GM19452 (cell line): ENCODE results near the gene TERB1.

Source experiments
- ATAC-seq: cut with Tn5 transposase; IDR thresholded peaks from one replicate; pipeline ENCODE4 v1.9.1; 2021; ENCODE audit not compliant: unreplicated experiment

Gene TERB1

GRCh38 chr16:66746682-66747081 is 54.7 kb downstream of the TERB1 start:
- ATAC-seq, result peak; percentile 47

DNA sequence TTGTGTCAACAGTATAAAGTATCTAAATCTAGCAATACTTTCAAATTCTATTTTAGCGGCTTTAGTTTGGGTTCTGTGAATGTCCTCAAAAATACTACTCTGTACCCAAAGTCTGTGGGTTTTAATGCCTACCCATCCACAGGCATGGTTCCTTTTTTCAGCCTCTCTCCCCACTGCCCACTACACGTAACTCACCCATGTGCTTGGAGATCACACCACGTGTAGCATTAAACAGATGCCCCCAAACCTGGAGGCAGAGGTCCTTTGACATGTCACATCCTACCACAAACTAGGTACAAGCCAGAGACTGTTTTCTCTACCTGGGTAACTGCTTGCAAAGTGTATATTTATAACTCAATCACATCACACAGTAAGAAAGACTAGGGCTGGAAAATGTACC is 55.3 kb downstream of the TERB1 start:
- ATAC-seq, result no peak

GRCh38 chr16:66741950-66742808 is 59.2 kb downstream of the TERB1 start:
- ATAC-seq, result no peak

- no peak for ATAC-seq
Measured at GRCh38 chr16:66741169-66741900, 60.0 kb downstream of the TERB1 start.

- no peak for ATAC-seq
Measured at GRCh38 chr16:66740533-66740932, 60.9 kb downstream of the TERB1 start.

- ATAC-seq, result no peak
Measured at GRCh38 chr16:66740010-66740409, 61.4 kb downstream of the TERB1 start.

DNA sequence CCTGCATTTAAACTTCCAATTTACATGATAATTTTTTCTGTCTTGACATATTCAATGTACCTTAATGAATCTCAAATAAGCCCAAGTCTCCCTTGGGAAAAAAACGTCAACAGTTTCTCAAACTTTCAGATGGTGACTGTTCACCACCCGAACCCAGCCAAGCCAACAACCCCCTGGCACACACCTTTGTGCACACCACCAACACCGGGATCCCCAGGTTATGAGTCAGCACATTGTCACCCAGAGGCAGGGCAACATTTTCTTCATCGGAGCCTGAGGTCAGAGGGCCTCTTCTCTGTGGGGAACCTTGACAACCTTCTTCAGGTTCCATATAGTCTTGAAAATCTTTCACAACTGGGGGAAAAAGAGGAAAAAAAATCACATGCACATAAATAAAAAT is 65.5 kb downstream of the TERB1 start:
- ATAC-seq, result no peak

DNA sequence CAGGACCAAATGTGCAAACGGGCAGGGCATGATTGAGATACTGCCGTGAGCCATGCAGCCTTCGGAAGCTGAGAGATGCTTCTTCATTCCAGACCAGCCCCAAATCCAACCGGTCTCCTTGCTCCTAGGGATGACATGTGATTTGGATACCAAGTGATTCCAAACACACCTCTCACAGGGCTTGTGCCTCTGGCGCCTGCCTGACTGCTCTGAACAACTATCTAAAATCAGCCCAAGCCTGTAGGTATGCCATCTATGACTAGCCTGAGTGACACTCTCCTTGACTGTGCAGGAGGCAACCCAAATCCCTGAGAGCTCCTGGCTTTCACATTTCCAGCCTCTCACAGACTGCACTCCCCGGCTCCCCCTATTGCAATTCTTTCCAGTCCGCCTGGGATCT is 70.3 kb downstream of the TERB1 start:
- no peak for ATAC-seq

- no peak for ATAC-seq
Measured at GRCh38 chr16:66728804-66729203, 72.6 kb downstream of the TERB1 start.

- ATAC-seq, result no peak
Measured at GRCh38 chr16:66728117-66728787, 73.1 kb downstream of the TERB1 start.

DNA sequence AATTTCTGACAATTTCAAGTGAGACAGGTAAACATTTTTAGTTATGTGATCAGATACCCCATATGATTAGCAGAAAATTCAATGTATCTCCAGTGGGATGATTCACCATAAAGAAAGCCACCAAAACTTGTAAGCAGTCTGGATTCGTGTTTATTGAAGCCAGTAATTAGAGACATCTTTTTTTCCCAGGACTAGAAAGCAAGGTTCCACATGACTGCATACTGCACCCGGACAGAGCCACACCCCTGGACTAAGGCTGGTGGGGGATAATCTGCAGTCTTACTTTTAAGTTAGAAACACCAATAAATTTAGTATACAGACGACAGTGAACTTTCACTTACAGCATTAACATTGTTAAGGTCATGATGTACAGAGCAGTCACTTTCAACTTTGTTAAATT is 80.6 kb downstream of the TERB1 start:
- no peak for ATAC-seq

GRCh38 chr16:66719246-66719645 is 82.1 kb downstream of the TERB1 start:
- no peak for ATAC-seq

DNA sequence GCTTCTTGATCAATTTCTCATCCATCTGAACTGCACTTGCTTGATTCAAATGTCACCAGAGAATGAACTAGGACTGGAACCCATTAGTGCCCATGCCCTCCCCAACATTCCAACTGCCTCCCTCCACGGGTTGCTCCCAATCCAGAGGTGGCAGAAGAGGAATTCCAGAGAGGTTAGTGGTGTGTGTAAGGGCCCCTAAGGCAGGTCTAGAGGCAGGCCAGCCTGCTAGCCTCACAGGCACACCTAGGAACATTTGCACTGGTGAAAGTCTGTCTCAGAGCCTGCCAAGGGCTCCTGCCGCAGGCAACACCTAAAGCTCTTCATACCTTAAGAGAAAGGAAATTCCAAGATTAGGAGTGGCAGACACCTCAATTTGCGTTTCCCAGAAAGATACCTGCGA is 83.6 kb downstream of the TERB1 start:
- no peak for ATAC-seq

DNA sequence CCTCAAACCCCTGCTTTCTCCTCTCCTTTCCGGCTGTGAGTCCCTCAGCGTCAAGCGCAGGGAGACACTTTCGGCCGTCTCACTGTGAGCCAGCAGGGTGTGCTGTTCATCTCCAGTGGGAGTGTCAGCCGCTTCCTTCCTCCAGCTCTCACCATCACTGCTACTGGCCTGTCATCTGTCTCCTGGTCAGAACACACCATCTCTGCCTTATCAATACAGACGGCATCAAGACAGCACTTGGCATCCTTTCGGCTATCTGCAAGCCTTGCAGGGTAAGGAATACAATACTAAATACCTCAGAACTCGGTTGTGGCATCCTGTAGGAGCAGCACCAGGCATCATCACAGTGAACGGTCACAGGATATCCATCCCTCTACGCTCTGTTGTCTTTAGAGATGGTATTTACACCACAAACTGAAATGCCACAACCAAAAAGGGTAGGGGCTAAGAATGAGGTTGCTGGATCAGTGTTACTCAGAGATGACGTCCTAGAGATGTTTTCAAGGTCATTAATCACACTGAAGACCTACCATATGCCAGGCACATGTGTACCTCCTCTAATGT is 84.2 kb downstream of the TERB1 start:
- ATAC-seq, result no peak

DNA sequence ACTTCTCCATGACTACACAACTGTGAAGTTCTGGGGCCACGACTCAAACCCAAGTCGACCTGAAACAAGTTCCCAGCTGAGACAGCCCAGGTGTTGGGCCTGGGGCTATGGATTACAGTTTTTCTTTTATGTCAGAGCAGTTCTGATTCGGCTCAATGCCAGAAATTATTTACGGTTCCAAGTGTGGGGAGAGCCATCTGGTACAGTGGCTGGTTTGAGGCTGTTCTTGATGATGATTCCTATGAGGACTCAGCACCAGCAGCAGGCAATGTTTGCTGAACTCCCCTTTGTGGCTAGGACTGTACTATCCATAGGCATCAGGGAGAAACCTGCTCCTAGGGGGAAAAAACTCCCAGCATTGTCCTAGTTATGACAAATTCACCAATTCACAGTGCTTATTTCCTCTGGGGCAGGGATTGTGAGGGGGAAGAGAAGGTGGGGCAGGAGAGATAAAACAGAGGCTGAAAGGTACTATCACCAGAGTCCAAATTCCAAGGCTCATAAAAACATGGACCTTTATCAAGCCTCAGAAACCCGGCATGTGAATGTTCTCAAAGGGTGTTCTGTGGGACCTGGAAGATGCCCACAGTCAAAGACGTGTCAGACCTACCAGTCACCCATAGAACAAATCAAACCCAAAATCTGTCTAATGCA is 86.6 kb downstream of the TERB1 start:
- ATAC-seq, result no peak

GRCh38 chr16:66714062-66714461 is 87.3 kb downstream of the TERB1 start:
- no peak for ATAC-seq

- ATAC-seq, result no peak
Measured at GRCh38 chr16:66713076-66713475, 88.3 kb downstream of the TERB1 start.

DNA sequence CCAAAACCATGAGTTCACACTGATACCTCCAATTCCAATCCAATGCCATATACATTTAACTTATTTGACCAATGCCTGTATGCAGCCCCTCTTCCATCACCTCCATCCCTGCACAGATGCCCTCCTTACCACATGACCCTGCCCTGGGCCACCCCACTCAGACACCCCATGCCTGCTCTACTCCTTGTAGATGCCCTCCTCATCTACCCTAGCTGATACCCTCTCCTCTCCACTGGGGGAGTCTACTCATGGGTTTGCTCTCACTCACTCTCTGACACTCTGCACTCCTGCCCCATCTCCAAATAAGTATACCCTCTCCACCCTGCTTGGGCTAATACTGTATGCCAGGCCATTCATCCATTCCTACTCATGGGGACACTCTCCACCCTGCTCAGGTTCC is 88.9 kb downstream of the TERB1 start:
- ATAC-seq, result no peak

DNA sequence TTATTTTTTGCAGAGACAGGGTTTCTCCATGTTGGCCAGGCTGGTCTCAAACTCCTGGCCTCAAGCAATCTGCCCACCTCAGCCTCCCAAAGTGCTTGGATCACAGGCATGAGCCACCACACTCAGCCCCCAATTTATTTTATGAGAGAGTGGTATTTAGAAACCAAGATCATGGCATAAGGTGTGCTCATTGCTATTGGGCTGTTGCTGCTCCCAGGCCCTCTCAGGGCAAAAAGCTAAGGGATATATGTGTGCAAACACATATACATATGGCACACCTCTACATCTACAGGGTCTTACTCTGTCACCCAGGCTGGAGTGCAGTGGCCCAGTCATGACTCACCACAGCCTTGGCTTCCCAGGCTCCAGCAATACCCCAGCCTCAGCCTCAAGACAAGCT is 89.8 kb downstream of the TERB1 start:
- no peak for ATAC-seq

DNA sequence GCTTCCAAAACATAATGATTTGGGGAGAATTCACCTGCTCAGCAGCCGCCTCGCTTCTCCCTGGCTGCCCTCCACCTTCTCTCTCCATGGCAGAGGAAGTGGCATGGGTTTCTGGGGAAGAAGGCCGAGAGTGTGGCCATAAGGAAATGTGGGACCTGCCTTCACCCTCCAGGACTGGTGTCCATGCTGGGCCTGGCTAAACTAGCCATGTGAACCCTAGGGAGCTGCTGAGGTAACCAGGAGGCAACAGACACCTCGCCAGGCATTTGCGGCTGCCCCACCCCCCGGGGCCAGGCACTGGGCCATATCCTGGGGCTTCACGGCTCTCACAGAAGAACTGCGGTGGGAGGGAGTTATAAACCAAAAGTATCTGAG is 94.9 kb downstream of the TERB1 start:
- no peak for ATAC-seq
